Upper lobe of right lung (tissue), 1 donor: ENCODE data around the gene PPIG. TPM values are rescaled to one million over a fixed set of nuclear protein-coding genes. Genes with fewer than 3 reads are reported as not detected.

Source experiments
- ATAC-seq: fragments of 200-7000 bp; cut with Tn5 transposase; one replicate; pipeline ENCODE4 v1.9.1; 2020; ENCODE audit warnings: mild to moderate bottlenecking, moderate library complexity
- DNase-seq: peaks from one replicate; pipeline ENCODE4 v3.0.0-alpha.2; 2020
- H3K27ac ChIP-seq: fragments of 200-600 bp; one replicate; pipeline ENCODE4 v1.8.0; 2022
- H3K27me3 ChIP-seq: fragments of 200-600 bp; one replicate; pipeline ENCODE4 v1.8.0; 2022; ENCODE audit warnings: mild to moderate bottlenecking
- H3K36me3 ChIP-seq: fragments of 200-600 bp; one replicate; pipeline ENCODE4 v1.8.0; 2022
- H3K4me1 ChIP-seq: fragments of 200-600 bp; one replicate; pipeline ENCODE4 v1.8.0; 2022
- H3K4me3 ChIP-seq: fragments of 200-600 bp; one replicate; pipeline ENCODE4 v1.8.0; 2022; ENCODE audit warnings: mild to moderate bottlenecking
- H3K9me3 ChIP-seq: fragments of 200-600 bp; one replicate; pipeline ENCODE4 v1.8.0; 2022
- CTCF ChIP-seq: fragments of 200-600 bp; IDR thresholded peaks from one replicate; pipeline ENCODE4 v1.8.0; 2022; ENCODE audit warnings: antibody characterized with exemption
- intact Hi-C: fragments of 100-400 bp; cut with DNase I; formaldehyde crosslinking; loops from one replicate; pipeline ENCODE4 v1.11.0; 2022
- total RNA-seq: library from RNA; stranded (reverse); fragmentation: NEBNext Ultra II Directional; extraction: Animal tissue kit (Norgen Biotek cat#: 25700); gene quantifications from one replicate; pipeline ENCODE4 v1.2.1, GENCODE V29; 2021
- donor health status: DM: no; HTN: yes; CAD: no; lungs with severe emphysema.

The PPIG gene
- total RNA-seq, 1 donor from 2014 or later = 50.5 TPM

- no peaks in the 10 kb centered on the region for H3K27me3 ChIP-seq
- no peak for TF ChIP-seq CTCF
- no peaks in the 10 kb centered on the region for H3K4me1 ChIP-seq
- no peak for ATAC-seq
- no peak overlapping the region for H3K27ac ChIP-seq
- intact Hi-C loops = no loop called here
- H3K4me3 ChIP-seq = no peak overlapping the region
- no peak for DNase-seq
- no peaks in the 10 kb centered on the region for H3K9me3 ChIP-seq
- no peaks in the 10 kb centered on the region for H3K36me3 ChIP-seq
Observed at GRCh38 chr2:169667583-169667982, 83.4 kb downstream of the PPIG start.

- Histone ChIP-seq H3K27me3 (no peaks in the 10 kb centered on the region), H3K36me3 (no peaks in the 10 kb centered on the region), H3K4me1 (no peaks in the 10 kb centered on the region), H3K4me3 (no peak overlapping the region), H3K9me3 (no peaks in the 10 kb centered on the region), H3K27ac (no peak overlapping the region)
- DNase-seq = no peak
- ATAC-seq = no peak
- intact Hi-C loops = no loop called here
- TF ChIP-seq CTCF = no peak
Observed at GRCh38 chr2:169670215-169670651, 86.1 kb downstream of the PPIG start.

- TF ChIP-seq CTCF = no peak
- Histone ChIP-seq H3K9me3 (no peaks in the 10 kb centered on the region), H3K36me3 (no peaks in the 10 kb centered on the region), H3K27me3 (no peaks in the 10 kb centered on the region), H3K4me3 (no peak overlapping the region), H3K27ac (no peak overlapping the region), H3K4me1 (no peaks in the 10 kb centered on the region)
- ATAC-seq = no peak
- intact Hi-C loops = no loop called here
- no peak for DNase-seq
Observed at GRCh38 chr2:169670937-169671336, 86.8 kb downstream of the PPIG start.

- no peaks in the 10 kb centered on the region for H3K27me3 ChIP-seq
- H3K9me3 ChIP-seq = no peaks in the 10 kb centered on the region
- H3K27ac ChIP-seq = no peak overlapping the region
- DNase-seq = no peak
- no peak for TF ChIP-seq CTCF
- H3K4me1 ChIP-seq = no peaks in the 10 kb centered on the region
- no peak overlapping the region for H3K4me3 ChIP-seq
- ATAC-seq = no peak
- intact Hi-C loops = no loop called here
- H3K36me3 ChIP-seq = no peaks in the 10 kb centered on the region
Observed at GRCh38 chr2:169672406-169672805, 88.3 kb downstream of the PPIG start.

- H3K27me3 ChIP-seq = no peaks in the 10 kb centered on the region
- no peak overlapping the region for H3K27ac ChIP-seq
- DNase-seq (no peak), ATAC-seq (no peak)
- intact Hi-C loops = no loop called here
- no peak overlapping the region for H3K4me3 ChIP-seq
- TF ChIP-seq CTCF = no peak
- H3K9me3 ChIP-seq = no peaks in the 10 kb centered on the region
- no peaks in the 10 kb centered on the region for H3K36me3 ChIP-seq
- no peaks in the 10 kb centered on the region for H3K4me1 ChIP-seq
Observed at GRCh38 chr2:169673106-169673505, 89.0 kb downstream of the PPIG start.

GRCh38 chr2:169673921-169674320 is 89.8 kb downstream of the PPIG start:
- DNase-seq (no peak), ATAC-seq (no peak)
- no peaks in the 10 kb centered on the region for H3K9me3 ChIP-seq
- no peak overlapping the region for H3K4me3 ChIP-seq
- intact Hi-C loops = no loop called here
- H3K36me3 ChIP-seq = no peaks in the 10 kb centered on the region
- no peak overlapping the region for H3K27ac ChIP-seq
- H3K27me3 ChIP-seq = no peaks in the 10 kb centered on the region
- no peak for TF ChIP-seq CTCF
- H3K4me1 ChIP-seq = no peaks in the 10 kb centered on the region
